GM12864 (cell line): ENCODE data around the gene RAB3IP.

Experiments
- DNase-seq: peaks from one replicate; pipeline ENCODE4 v3.0.0-alpha.2; 2011; ENCODE audit warnings: low read depth
- H3K4me3 ChIP-seq: 2 replicates; pipeline ENCODE4 v1.5.1; 2011; ENCODE audit warnings: mild to moderate bottlenecking, low read depth, low read length, control low read depth
- TF ChIP-seq, protein P1 (sequence below): IDR thresholded peaks from 2 replicates; pipeline ENCODE4 v1.5.1; 2011; ENCODE audit warnings: low read depth, mild to moderate bottlenecking, moderate library complexity, low read length, control low read depth, inconsistent platforms; ENCODE audit errors: missing control alignments

RAB3IP gene

DNA sequence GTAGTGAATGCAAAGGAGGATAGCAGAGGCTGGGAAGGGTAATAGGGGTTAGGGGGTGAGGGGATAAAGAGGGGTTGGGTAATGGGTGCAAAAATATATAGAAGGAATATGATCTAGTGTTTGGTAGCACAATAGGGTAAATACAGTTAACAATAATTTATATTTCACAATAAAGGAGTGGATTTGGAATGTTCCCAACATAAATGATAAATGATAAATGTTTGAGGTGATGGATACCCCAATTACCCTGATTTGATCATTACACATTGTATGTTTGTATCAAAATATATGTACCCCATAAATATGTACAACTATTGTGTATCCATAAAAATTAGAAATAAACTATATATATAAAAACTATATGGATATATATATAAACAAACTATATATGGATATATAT, 85.4 kb downstream of the RAB3IP start:
- TF ChIP-seq, protein P1, sequence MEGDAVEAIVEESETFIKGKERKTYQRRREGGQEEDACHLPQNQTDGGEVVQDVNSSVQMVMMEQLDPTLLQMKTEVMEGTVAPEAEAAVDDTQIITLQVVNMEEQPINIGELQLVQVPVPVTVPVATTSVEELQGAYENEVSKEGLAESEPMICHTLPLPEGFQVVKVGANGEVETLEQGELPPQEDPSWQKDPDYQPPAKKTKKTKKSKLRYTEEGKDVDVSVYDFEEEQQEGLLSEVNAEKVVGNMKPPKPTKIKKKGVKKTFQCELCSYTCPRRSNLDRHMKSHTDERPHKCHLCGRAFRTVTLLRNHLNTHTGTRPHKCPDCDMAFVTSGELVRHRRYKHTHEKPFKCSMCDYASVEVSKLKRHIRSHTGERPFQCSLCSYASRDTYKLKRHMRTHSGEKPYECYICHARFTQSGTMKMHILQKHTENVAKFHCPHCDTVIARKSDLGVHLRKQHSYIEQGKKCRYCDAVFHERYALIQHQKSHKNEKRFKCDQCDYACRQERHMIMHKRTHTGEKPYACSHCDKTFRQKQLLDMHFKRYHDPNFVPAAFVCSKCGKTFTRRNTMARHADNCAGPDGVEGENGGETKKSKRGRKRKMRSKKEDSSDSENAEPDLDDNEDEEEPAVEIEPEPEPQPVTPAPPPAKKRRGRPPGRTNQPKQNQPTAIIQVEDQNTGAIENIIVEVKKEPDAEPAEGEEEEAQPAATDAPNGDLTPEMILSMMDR: no peak
- DNase-seq: no peak

DNA sequence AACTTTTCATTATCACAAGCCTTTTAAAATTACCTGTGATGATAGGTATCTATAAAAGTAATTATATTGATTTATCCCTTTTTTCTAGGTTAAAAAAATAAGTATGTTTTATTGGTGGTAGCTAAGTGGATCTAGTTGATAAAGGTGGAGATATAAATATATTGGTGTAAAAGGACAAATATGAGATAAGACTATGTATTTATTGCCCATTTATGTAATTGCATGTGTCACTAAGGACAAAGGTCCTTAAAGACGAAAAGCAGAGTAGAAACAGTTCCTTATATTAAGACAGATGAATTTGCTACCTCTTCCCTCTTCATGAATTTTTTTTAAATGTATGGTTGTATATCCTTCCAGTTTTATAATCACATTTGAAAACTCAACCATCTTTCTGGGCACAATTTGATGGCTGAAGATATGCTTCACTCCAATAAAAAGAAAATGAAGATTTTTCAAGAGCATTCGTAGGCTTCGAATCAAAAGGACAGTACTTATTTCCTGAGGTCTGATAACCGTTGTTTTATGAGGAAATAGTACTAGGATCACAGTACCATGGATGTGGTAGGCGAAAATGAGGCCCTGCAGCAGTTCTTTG, 86.4 kb downstream of the RAB3IP start, which contains the start of gene MYRFL:
TSS of gene MYRFL (plus strand) at position 262 of the 595 bp plus-strand sequence. CDS start at position 553, 291 bp downstream.
- DNase-seq: no peak
- TF ChIP-seq, protein P1: no peak
- H3K4me3 ChIP-seq: no peak within 1 kb of the TSS

More for the DNA sequence above, 85.4 kb downstream of the RAB3IP start:
- H3K4me3 ChIP-seq: no peak overlapping the region

GRCh38 chr12:69828897-69829296, 90.2 kb downstream of the RAB3IP start:
- no peak for DNase-seq
- no peak overlapping the region for H3K4me3 ChIP-seq
- TF ChIP-seq, protein P1: no peak

DNA sequence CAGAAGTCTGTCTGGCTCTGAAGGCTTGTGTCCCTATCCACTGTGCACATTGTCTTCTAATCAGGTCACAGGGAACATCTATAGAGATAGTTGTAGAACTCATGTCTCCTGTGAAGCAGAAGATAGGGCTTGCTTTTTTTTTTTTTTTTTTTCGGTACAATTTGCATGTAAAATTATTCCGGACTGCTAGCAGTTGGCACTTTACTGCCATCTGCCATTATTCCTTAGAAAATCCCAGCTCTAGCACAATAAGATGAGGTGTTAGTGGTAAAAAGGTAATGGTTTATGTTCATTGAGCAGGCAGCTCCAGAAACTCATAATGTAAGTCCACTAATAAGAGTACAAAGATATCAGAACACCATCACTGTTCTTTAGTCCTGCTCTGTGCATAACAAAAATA, 95.0 kb downstream of the RAB3IP start:
- no peak overlapping the region for H3K4me3 ChIP-seq
- TF ChIP-seq, protein P1: no peak
- no peak for DNase-seq

GRCh38 chr12:69834147-69834546, 95.5 kb downstream of the RAB3IP start:
- TF ChIP-seq, protein P1: no peak
- H3K4me3 ChIP-seq: no peak overlapping the region
- no peak for DNase-seq

DNA sequence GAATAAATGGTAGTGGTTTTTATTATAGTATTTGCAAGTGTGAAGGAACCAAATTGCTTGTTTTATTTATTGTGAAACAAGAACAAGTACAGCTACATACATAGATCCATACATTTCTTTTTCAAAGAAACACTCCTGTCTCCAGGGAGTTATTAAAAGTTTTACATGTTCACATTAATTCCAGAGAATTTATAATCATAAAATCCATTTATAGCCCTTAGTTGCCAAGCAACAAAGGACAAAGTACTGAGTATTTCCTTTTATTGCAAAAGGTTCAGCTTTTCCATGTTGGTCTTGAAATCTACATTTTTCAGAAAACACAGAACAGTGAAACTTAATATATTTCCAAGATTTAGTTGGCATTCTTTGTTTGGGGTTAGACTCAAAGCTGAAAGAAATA, 95.9 kb downstream of the RAB3IP start:
- TF ChIP-seq, protein P1: no peak

DNA sequence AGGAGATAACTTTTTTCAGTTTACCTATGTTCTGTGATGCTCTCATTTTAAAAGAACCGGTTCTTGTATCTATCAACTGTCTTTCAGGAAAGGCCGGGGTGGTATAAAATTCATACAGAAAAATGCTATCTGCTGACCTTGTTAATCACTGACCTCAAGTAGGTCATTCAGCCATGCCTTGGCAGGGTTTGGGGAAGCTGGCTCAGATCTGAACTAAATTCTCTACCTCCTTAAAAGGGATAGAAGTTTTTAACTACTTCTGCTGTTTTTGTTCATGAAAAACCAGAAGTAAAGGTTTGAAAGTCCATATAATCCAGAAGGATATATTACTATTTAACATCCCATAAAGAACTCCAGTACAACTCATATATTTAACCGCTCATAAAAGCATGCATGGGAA, 96.4 kb downstream of the RAB3IP start:
- DNase-seq: no peak
- no peak overlapping the region for H3K4me3 ChIP-seq
- TF ChIP-seq, protein P1: no peak

More for the DNA sequence above, 95.9 kb downstream of the RAB3IP start:
- DNase-seq: no peak
- H3K4me3 ChIP-seq: no peak overlapping the region
